ENCODE results near the gene KMT2B. TPM values are rescaled to one million over a fixed set of nuclear protein-coding genes. Genes with fewer than 3 reads are reported as not detected.

KMT2B gene
- total RNA-seq, 1 donor: 6.5 TPM

GRCh38 chr19:35719402-35720162 is 1.8 kb downstream of the KMT2B start:
- H4K20me1 ChIP-seq (ENCODE audit: insufficient read depth, low read length): peaks cover 25% of the 10 kb centered on the region
- peaks cover 50% of the 10 kb centered on the region for H3K79me2 ChIP-seq (ENCODE audit: insufficient read depth, low read length)
- H3K27me3 ChIP-seq (ENCODE audit: insufficient read depth, low read length): no peaks in the 10 kb centered on the region
- H3K4me1 ChIP-seq (ENCODE audit: insufficient read depth, low read length): peaks cover 17% of the 10 kb centered on the region
- H3K27ac ChIP-seq (ENCODE audit: low read depth, low read length): no peak overlapping the region
- no peak overlapping the region for H2AFZ ChIP-seq (ENCODE audit: low read length)
- peak; percentile 85 for DNase-seq (ENCODE audit: insufficient read length, low spot score, missing footprints)
- peak overlapping the region; percentile 90 for H3K4me3 ChIP-seq (ENCODE audit: insufficient read depth, low read length)
- H3K9me3 ChIP-seq (ENCODE audit: low read depth, low read length): no peaks in the 10 kb centered on the region
- peak overlapping the region; percentile 84 for H3K4me2 ChIP-seq (ENCODE audit: insufficient read depth, low read length)
- H3K36me3 ChIP-seq (ENCODE audit: insufficient read depth, low read length): peaks cover 37% of the 10 kb centered on the region
- TF ChIP-seq CTCF (IDR thresholded peaks at IDR 0.05; ENCODE audit: extremely low read depth, low read depth, low read length): no peak

- no peak for TF ChIP-seq CTCF (IDR thresholded peaks at IDR 0.05; ENCODE audit: extremely low read depth, low read depth, low read length)
- peaks cover 43% of the 10 kb centered on the region for H3K36me3 ChIP-seq (ENCODE audit: insufficient read depth, low read length)
- H3K27ac ChIP-seq (ENCODE audit: low read depth, low read length): no peak overlapping the region
- H3K27me3 ChIP-seq (ENCODE audit: insufficient read depth, low read length): no peaks in the 10 kb centered on the region
- peaks cover 17% of the 10 kb centered on the region for H3K4me1 ChIP-seq (ENCODE audit: insufficient read depth, low read length)
- no peaks in the 10 kb centered on the region for H3K9me3 ChIP-seq (ENCODE audit: low read depth, low read length)
- H3K79me2 ChIP-seq (ENCODE audit: insufficient read depth, low read length): peaks cover 50% of the 10 kb centered on the region
- no peak overlapping the region for H3K4me3 ChIP-seq (ENCODE audit: insufficient read depth, low read length)
- no peak overlapping the region for H3K4me2 ChIP-seq (ENCODE audit: insufficient read depth, low read length)
- peaks cover 25% of the 10 kb centered on the region for H4K20me1 ChIP-seq (ENCODE audit: insufficient read depth, low read length)
- DNase-seq (ENCODE audit: insufficient read length, low spot score, missing footprints): peak; percentile 72
- H2AFZ ChIP-seq (ENCODE audit: low read length): no peak overlapping the region
These were observed 2.3 kb downstream of the KMT2B start for GRCh38 chr19:35720163-35720524.

- H2AFZ ChIP-seq (ENCODE audit: low read length): no peak overlapping the region
- peaks cover 48% of the 10 kb centered on the region for H3K36me3 ChIP-seq (ENCODE audit: insufficient read depth, low read length)
- no peaks in the 10 kb centered on the region for H3K27me3 ChIP-seq (ENCODE audit: insufficient read depth, low read length)
- no peak for TF ChIP-seq CTCF (IDR thresholded peaks at IDR 0.05; ENCODE audit: extremely low read depth, low read depth, low read length)
- H3K9me3 ChIP-seq (ENCODE audit: low read depth, low read length): no peaks in the 10 kb centered on the region
- H3K4me3 ChIP-seq (ENCODE audit: insufficient read depth, low read length): no peak overlapping the region
- peaks cover 25% of the 10 kb centered on the region for H4K20me1 ChIP-seq (ENCODE audit: insufficient read depth, low read length)
- H3K4me2 ChIP-seq (ENCODE audit: insufficient read depth, low read length): no peak overlapping the region
- peaks cover 49% of the 10 kb centered on the region for H3K79me2 ChIP-seq (ENCODE audit: insufficient read depth, low read length)
- H3K4me1 ChIP-seq (ENCODE audit: insufficient read depth, low read length): peaks cover 16% of the 10 kb centered on the region
- no peak overlapping the region for H3K27ac ChIP-seq (ENCODE audit: low read depth, low read length)
- DNase-seq (ENCODE audit: insufficient read length, low spot score, missing footprints): peak; percentile 80
These were observed 2.8 kb downstream of the KMT2B start for GRCh38 chr19:35720648-35721047.

GRCh38 chr19:35721374-35721773 is 3.6 kb downstream of the KMT2B start:
- no peak for TF ChIP-seq CTCF (IDR thresholded peaks at IDR 0.05; ENCODE audit: extremely low read depth, low read depth, low read length)
- Histone ChIP-seq H3K4me1 (ENCODE audit: insufficient read depth, low read length) (peaks cover 9% of the 10 kb centered on the region), H3K4me2 (ENCODE audit: insufficient read depth, low read length) (no peak overlapping the region), H3K4me3 (ENCODE audit: insufficient read depth, low read length) (no peak overlapping the region), H4K20me1 (ENCODE audit: insufficient read depth, low read length) (peaks cover 25% of the 10 kb centered on the region), H3K36me3 (ENCODE audit: insufficient read depth, low read length) (peaks cover 55% of the 10 kb centered on the region), H3K79me2 (ENCODE audit: insufficient read depth, low read length) (peaks cover 46% of the 10 kb centered on the region), H3K27me3 (ENCODE audit: insufficient read depth, low read length) (no peaks in the 10 kb centered on the region), H3K27ac (ENCODE audit: low read depth, low read length) (no peak overlapping the region), H2AFZ (ENCODE audit: low read length) (no peak overlapping the region), H3K9me3 (ENCODE audit: low read depth, low read length) (no peaks in the 10 kb centered on the region)
- no peak for DNase-seq (ENCODE audit: insufficient read length, low spot score, missing footprints)
